ENCODE results near the gene HIGD1A.

The HIGD1A gene

GRCh38 chr3:42733501-42734262 lies 70.6 kb downstream of the HIGD1A start:
- TF ChIP-seq ZNF8 (CRISPR knock-in tag; IDR thresholded peaks at IDR 0.05) (no peak), ISL1 (CRISPR knock-in tag; IDR thresholded peaks at IDR 0.05) (no peak), TSHZ2 (CRISPR knock-in tag; IDR thresholded peaks at IDR 0.05) (no peak), TCF4 (CRISPR knock-in tag; IDR thresholded peaks at IDR 0.05; ENCODE audit: borderline replicate concordance) (no peak), ZFP30 (CRISPR knock-in tag; IDR thresholded peaks at IDR 0.05) (no peak), ZFP3 (CRISPR knock-in tag; IDR thresholded peaks at IDR 0.05) (no peak), ZC3H10 (CRISPR knock-in tag; IDR thresholded peaks at IDR 0.05) (no peak), CSRNP3 (CRISPR knock-in tag; IDR thresholded peaks at IDR 0.05) (no peak), POU6F1 (CRISPR knock-in tag; IDR thresholded peaks at IDR 0.05; ENCODE audit: borderline replicate concordance, low read depth) (no peak), PATZ1 (CRISPR knock-in tag; IDR thresholded peaks at IDR 0.05; ENCODE audit: borderline replicate concordance) (no peak), RARB (CRISPR knock-in tag; IDR thresholded peaks at IDR 0.05) (no peak), ZNF565 (CRISPR knock-in tag; conservative IDR thresholded peaks at IDR 0.05; ENCODE audit: low read depth) (no peak), TOX (CRISPR knock-in tag; IDR thresholded peaks at IDR 0.05; ENCODE audit: borderline replicate concordance) (no peak), CREB5 (CRISPR knock-in tag; IDR thresholded peaks at IDR 0.05; ENCODE audit: low read depth) (no peak), GLIS3 (CRISPR knock-in tag; IDR thresholded peaks at IDR 0.05) (no peak), SNAI2 (CRISPR knock-in tag; IDR thresholded peaks at IDR 0.05) (no peak), BACH2 (CRISPR knock-in tag; IDR thresholded peaks at IDR 0.05; ENCODE audit: borderline replicate concordance) (no peak), ESRRG (CRISPR knock-in tag; IDR thresholded peaks at IDR 0.05) (no peak)
- no peak for ATAC-seq
